OCI-LY7 (cell line): ENCODE data around the gene OR5A1.

Source experiments
- CTCF ChIP-seq: fragments of 200-600 bp; sonication (generic); conservative IDR thresholded peaks from 2 replicates; pipeline ENCODE4 v1.5.1; 2014; ENCODE audit warnings: mild to moderate bottlenecking, antibody characterized with exemption, low read length, moderate library complexity, mixed read lengths
- EZH2phosphoT487 ChIP-seq: fragments of 200-600 bp; sonication (generic); IDR thresholded peaks from 2 replicates; pipeline ENCODE4 v1.6.1; 2018; ENCODE audit warnings: low read depth, borderline replicate concordance, mild to moderate bottlenecking, mixed run types, antibody characterized with exemption, low read length, moderate library complexity, mixed read lengths

GRCh38 chr11:59418156-59418555 lies 18.1 kb upstream of the OR5A1 start:
- TF ChIP-seq CTCF (no peak), EZH2phosphoT487 (no peak)
